ENCODE data around the gene MPEG1.

MPEG1 gene

GRCh38 chr11:59212744-59213631 is at the start of gene MPEG1:
Gene MPEG1 (minus strand): TSS chr11:59212927. CDS start chr11:59212865, 62 bp downstream.
- DNase-seq (ENCODE audit: low read depth in 3 of 3) = no peak

- DNase-seq (ENCODE audit: low read depth in 3 of 3) = no peak
Measured at GRCh38 chr11:59262177-59262818, 49.6 kb upstream of the MPEG1 start.

- no peak for DNase-seq (ENCODE audit: low read depth in 3 of 3)
Measured at GRCh38 chr11:59261150-59261549, 48.4 kb upstream of the MPEG1 start.

- no peak for DNase-seq (ENCODE audit: low read depth in 3 of 3)
Measured at GRCh38 chr11:59259867-59260475, 47.2 kb upstream of the MPEG1 start.

- DNase-seq (ENCODE audit: low read depth in 3 of 3) = no peak
Measured at GRCh38 chr11:59259047-59259446, 46.3 kb upstream of the MPEG1 start.

GRCh38 chr11:59255281-59255680 is 42.6 kb upstream of the MPEG1 start:
- no peak for DNase-seq (ENCODE audit: low read depth in 3 of 3)

- DNase-seq (ENCODE audit: low read depth in 3 of 3) = no peak
Measured at GRCh38 chr11:59254286-59254685, 41.6 kb upstream of the MPEG1 start.

GRCh38 chr11:59253001-59253400 is 40.3 kb upstream of the MPEG1 start:
- DNase-seq (ENCODE audit: low read depth in 3 of 3) = no peak

- no peak for DNase-seq (ENCODE audit: low read depth in 3 of 3)
Measured at GRCh38 chr11:59249535-59249934, 36.8 kb upstream of the MPEG1 start.

- no peak for DNase-seq (ENCODE audit: low read depth in 3 of 3)
Measured at GRCh38 chr11:59247531-59248227, 35.0 kb upstream of the MPEG1 start.

- no peak for DNase-seq (ENCODE audit: low read depth in 3 of 3)
Measured at GRCh38 chr11:59243633-59244032, 30.9 kb upstream of the MPEG1 start.

- no peak for DNase-seq (ENCODE audit: low read depth in 3 of 3)
Measured at GRCh38 chr11:59240322-59240721, 27.6 kb upstream of the MPEG1 start.

- DNase-seq (ENCODE audit: low read depth in 3 of 3) = no peak
Measured at GRCh38 chr11:59226396-59226795, 13.7 kb upstream of the MPEG1 start.

GRCh38 chr11:59225017-59225416 is 12.3 kb upstream of the MPEG1 start:
- DNase-seq (ENCODE audit: low read depth in 3 of 3) = no peak

GRCh38 chr11:59224351-59224928 is 11.7 kb upstream of the MPEG1 start:
- DNase-seq (ENCODE audit: low read depth in 3 of 3) = no peak

- no peak for DNase-seq (ENCODE audit: low read depth in 3 of 3)
Measured at GRCh38 chr11:59223611-59224010, 10.9 kb upstream of the MPEG1 start.

- no peak for DNase-seq (ENCODE audit: low read depth in 3 of 3)
Measured at GRCh38 chr11:59223177-59223576, 10.4 kb upstream of the MPEG1 start.

- no peak for DNase-seq (ENCODE audit: low read depth in 3 of 3)
Measured at GRCh38 chr11:59222464-59223060, 9.8 kb upstream of the MPEG1 start.

- no peak for DNase-seq (ENCODE audit: low read depth in 3 of 3)
Measured at GRCh38 chr11:59221441-59221840, 8.7 kb upstream of the MPEG1 start.

GRCh38 chr11:59219836-59220235 is 7.1 kb upstream of the MPEG1 start:
- no peak for DNase-seq (ENCODE audit: low read depth in 3 of 3)

GRCh38 chr11:59218893-59219292 is 6.2 kb upstream of the MPEG1 start:
- no peak for DNase-seq (ENCODE audit: low read depth in 3 of 3)
